Stimulated activated CD8-positive, alpha-beta memory T cell treated with anti-CD3 and anti-CD28 coated beads, Interleukin-4, amount 100 ng/mL, for 1 hour (primary cell): ENCODE data around the gene RIPOR3.
"Not testable (repeated sequence)": the region's sequence is repeated elsewhere in the genome, so short reads cannot be mapped to it uniquely, and the experiment has no call there.

Experiments used
- DNase-seq, 2 donors: peaks; one replicate each; pipeline ENCODE4 v3.0.0-alpha.2; 2020; ENCODE audit warnings: low read depth in 2 of 2, low spot score in 1 of 2

The RIPOR3 gene

DNA sequence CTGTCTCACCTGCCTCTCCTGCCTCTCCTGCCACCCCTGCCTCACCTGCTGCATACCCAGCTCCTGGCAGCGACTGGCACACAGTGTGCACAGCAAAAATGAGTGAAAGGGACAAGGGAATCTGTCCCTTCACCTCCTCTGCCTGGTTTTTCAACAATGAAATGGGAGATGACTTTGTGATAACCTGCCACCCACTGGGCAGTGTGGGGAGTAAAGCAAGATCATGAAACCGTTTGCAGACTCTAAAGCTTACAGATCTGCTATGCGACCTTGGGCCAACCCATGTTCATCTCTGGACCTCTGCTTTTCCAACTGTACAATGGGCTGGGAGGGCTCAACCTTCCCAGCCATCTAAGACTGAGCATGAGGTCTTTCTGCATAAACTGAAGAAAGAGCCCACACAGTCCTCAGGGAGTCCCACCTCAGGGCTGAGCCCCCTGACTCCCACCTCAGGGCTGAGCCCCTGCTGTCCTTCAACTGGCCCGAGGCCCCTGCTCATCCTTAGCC lies 81.1 kb downstream of the RIPOR3 start:
- DNase-seq = no peak

DNA sequence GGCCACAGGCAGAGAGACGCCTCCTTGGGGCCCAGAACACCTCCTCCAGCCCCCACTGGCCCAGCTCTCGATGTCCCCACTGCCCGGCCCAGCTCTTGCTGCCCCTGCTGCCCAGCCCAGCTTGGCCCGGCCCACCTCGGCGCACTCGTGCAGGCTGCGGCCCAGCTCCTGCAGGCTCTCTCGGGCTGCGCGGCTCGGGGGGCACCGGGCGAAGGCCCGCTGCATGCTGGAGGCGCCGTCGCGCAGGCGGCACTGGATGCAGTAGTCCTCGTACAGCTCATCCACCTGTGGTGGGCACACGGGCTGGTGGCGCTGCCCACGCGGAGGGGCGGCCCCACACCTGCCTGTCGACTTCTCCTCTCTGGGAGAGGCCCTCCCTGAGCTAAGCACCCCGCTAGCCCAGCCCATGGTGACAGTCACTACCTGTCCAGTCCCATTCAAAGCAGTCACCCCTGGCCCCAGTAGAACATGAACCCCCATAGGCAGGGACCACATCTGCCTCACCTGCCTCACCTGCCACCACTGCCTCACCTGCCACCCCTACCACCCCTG lies 81.8 kb downstream of the RIPOR3 start:
- DNase-seq = no peak

DNA sequence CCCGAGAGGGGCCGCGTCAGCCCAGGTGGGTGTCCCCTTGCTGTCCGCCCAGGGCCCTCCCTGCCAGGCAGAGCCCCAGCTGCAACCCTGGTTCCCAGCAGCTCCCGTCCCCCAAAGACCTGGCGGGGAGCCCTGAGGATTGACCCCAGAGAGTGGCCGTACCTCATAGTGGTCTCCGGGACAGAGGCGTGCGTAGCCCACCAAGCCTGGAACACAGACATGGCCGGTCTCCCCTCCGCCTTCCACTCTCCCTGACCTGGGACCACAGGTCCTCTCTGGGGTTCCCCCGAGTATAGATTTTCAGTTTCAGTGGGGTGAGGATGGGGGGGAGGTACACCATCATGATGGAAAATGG lies 82.6 kb downstream of the RIPOR3 start:
- no peak for DNase-seq

DNA sequence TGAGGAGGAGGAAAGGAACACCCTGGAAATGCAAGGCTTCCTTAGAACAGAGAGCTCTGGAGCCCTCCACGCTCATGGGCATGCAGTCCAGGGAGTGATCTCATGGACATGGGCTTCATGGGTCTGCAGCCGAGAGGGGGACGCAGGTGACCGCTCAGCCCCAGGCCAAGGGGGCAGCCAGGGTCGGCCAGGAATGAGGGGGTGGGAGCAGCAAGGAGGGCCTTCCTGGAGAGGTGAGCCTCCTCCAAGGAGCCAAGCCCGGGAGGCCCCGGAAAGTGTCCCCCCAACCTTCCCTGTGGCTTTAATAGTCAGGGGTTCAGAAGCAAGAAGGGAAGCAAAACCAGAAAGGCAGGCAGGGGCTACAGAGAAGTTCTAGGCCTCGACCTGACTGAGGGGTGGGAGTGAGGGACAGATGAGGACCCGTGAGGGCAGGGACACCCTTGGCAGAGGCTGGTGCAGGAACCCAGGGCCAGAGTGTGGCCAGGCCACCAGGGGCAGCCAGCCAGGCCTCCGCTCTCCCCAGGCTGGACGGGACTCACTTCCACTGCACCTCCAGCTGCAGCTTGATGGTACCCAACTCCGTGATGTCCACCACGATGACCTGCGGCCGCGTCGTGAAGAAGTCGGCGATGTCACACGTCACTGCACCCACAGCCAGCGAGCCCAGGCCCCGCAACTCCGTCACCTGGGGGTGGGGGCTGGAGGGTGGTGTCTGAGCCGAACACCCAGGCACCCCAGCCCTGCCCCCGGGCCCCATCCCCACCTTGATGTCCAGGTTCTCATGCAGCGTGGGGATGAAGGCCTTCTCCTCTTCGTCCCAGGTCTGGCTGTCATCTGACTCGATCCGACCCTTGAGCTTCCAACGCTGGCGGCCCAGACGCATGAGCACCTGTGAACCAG lies 83.2 kb downstream of the RIPOR3 start:
- DNase-seq = no peak

DNA sequence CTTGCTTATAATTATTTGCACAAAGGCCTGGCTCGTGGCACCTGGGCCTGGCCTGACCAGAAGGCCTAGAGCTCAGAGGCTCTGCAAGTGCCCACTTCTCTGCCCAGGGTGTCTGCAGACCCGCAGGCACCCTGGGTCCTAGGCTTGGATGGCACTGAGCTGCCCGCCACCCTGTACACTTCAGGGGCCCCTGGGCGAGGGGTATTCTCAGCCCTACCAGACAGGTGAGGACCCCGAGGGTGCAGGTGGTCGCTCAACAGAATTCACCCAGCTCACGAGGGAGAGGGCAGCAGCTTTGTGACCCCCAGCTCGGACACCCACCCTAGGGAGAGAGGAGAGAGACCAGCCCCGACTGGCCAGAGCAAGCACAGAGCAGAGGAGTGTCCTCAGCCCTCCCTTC lies 83.9 kb downstream of the RIPOR3 start:
- no peak for DNase-seq

DNA sequence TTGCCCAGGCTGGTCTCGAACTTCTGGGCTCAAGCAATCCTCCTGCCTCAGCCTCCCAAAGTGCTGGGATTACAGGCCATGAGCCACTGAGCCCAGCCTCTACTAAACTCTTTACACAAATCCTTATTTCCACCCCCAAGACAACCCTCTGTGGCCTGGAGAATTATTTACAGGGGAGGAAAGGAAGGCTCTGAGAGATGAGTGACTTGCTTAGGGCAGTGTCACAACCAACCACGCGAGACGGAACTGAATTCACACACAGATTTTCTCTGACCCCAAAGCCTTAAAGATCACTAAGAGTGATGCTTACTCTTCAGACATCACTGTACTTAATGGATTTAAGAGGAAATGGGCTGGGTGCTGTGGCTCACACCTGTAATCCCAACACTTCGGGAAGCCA lies 86.2 kb downstream of the RIPOR3 start:
- no peak for DNase-seq

DNA sequence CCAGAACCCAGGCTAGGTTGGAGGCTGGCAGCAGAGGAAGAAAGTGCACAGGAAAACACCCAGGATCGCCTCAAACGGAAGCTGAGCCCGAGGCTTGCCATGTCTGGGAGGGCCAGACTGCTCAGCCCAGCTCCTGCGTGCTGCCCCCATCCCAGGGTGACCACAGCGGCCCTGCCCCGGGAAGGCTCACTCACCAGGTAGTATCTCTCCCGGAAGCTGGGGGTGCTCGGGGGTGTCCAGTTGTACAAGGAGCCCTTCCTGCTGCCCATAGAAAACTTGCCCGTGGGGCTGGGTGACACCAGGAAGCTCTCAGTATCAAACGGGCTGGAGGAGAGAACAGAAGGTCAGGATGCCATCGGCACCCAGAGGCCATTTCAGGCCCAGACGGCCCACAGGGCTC lies 86.9 kb downstream of the RIPOR3 start:
- no peak for DNase-seq

DNA sequence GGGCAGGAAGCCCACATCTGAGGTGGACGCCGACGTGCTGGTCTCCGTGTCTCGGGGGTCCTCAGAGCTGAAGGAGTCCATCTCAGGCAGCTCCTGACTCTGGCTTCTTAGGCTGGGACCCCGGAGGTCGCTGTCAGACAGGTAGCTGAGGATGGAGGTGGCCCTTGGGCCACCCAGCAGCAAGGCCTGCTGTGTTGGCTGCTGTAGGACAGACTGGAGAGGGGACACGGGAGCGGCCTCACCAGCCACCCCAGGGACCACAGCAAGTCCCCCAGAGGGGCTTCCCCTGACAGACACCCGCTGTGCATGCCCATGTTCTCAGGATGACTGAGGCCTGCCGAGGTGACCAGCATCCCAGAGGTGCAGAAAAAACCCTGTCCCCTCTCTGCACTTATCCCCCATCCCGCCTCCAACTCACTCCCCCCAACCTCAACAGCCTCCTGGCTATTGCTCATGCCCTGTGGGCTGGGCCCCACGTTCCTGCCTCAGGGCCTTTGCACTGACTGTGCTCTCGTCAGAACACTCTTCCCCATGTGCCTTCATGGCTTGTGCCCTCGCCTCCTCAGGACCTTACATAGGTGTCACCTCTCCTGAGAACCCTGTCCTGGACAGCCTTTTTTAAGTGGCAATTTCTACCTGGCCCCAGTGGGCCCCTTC lies 88.8 kb downstream of the RIPOR3 start:
- no peak for DNase-seq

DNA sequence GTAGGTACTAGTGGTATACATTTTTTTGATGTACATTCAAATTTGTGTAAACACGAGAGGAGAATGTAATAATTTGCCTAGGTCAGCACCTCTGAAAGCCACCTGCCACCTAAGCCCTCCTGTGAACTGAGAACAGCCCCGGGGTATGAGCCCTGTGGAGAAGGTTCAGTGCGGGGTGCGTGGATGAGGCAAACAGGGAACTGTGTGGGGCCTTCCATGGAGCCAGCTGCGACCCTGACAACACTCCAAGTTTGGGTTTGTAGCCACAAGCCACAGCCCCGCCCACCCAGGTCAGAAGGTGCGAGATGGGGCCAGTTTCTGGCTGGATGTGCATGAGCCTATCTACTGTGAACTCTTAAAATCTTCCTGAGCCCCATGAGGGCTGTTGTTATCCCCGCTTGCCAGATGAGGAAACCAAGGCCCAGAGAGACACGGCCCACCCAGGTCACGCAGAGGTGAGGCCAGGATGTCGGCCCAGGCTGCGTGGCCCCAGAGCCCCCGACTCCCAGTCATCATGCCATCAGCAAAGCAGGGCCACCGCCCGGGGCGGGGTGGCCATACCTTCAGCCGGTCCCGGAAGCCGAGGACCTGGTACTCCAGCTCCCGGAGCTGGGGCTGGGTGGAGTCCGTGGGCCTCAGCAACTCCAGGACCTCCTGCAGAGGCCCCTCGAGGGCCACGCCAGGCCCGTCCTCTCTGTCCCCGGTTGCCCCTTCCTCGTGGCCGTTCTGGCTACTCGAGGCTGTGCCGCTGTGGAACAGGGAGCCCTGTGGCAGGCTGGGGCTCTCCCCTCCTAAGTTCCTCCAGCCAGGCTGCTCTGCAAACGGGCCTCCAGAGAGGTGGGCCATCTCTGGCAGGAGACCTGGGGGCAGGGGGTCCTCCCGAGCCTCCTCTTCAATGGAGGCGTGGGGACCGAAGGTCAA lies 89.6 kb downstream of the RIPOR3 start:
- DNase-seq = no peak

DNA sequence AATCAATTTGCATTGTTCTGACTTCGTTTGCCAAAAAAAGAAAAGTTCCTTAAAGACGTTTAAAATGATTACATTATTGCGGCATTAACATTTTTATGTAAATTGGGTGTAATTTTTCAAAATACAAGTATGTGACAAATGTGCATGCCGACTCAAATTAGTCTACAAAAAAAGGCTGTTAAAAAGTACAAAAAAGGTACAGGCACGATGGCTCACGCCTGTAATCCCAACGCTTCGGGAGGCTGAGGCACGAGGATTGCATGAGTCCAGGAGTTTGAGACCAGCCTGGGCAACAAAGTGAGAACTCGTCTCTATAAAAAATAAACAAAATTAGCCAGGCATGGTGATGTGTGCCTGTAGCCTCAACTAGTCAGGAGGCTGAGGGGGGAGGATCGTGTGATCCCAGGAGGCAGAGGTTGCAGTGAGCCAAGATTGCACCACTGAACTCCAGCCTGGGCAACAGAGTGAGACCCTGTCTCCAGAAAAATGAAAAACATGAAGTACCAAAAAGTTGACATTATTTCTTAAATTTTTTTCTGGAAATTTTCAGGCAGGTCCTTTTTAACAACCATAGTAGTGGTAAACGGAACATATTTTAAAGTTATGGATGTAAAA lies 91.0 kb downstream of the RIPOR3 start:
- no peak for DNase-seq

DNA sequence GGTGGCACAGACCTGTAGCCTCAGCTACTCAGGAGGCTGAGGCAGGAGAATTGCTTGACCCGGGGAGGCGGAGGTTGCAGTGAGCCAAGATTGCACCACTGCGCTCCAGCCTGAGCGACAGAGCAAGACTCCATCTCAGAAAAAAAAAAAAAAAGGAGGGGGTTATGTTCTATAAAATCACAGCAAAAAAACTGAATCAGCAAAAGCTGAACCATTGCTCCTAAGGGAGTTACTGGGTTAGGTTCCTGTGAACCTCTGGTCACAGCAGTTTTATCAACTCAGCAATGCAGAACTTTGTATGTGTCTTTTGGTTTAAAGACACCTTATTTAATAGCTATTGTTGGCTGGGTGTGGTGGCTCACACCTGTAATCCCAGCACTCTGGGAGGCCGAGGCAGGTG lies 92.6 kb downstream of the RIPOR3 start:
- not testable (repeated sequence) for DNase-seq

DNA sequence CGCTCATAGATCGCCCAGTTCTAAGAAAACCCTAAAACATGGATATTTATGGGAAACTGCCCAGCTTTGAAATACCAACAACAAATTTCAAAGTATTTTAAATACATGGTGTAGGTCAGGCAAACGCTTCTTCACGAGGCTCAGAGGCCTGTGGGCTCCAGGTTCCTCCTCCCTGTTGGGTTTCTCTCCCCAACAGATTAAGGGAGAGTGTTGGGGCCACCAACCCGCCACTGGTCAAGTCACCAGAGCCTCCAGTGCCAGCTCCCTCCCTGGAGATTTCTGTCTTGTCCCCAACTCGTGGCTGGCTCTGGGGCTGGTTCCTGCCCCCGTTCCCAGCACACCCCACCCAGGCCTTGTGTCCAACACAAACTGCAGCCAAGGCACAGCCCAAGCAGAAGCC lies 93.3 kb downstream of the RIPOR3 start:
- DNase-seq = no peak

DNA sequence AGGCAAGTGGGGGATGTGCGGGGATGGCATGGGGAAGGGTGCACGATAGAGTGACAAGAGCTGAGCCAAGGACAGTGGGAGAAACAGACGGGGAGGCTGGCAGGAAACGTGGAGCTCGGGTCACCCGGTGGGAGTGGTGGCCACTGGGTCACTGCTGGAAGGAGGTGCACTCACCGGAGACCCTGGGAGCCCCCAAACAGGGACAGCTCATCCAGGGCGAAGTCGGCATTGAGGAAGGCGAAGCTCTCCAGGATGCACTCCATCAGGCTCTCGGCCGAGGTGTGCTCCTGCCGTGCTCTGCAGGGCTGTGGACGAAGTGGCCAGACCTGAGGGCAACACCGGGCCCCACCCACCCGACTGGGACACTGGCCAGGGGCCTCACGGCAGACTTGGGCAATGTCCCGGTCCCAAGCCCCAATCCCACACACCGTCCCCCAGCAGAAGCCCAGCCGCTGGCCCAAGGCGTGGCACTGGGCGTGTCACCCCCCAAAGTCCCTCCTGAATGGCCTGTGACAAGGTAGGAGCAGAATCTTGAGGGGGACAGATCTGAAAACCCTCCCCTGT lies 93.9 kb downstream of the RIPOR3 start:
- DNase-seq = no peak

DNA sequence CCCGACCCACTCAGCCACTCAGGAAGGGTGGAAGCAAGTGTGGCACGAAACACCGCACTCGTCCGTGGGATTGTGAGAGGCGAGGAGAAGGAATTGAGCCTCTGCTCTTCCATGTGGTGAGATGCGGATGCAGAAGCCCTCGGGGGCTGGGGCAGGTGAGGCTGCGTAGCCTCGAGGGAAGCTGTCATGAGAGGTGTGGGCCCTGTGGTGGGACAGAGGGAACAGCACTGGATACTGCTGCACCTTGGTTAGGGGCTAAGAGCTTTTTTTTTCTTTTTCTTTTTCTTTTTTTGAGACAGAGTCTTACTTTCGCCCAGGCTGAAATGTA lies 94.7 kb downstream of the RIPOR3 start:
- no peak for DNase-seq

DNA sequence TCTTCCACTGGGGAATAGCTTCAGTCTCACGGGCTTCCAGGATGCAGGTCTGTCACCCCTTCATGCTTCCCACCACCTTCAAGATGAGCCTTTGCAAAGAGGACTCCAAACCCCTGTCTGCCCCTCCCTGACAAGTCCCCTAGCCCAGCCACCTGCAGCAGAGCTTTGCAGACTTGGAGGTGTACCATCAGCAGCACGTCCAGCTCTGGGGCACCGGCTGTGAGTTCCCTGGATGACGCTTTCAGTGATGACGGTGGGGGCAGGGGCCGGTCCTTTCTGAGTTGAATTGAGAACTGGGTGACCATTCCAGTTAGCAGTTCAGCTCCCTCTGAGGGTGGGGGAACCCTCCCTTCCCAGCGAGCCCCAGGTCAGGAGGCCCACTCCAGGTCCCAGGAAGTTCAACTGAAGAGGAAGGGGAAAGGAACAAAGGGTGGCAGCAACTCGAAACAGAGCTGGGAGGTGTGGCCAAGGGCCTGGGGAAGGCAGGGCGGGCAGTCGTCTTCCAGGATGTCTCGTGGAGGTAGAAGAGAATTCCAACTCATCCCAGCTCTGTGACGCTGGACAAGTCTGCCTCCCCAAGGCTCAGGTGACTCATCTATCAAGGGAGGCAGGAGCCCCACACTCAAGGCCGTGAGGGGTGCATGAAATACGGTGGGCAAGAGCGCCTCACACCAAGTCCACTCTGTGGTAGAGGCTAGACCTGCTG lies 95.2 kb downstream of the RIPOR3 start:
- no peak for DNase-seq

DNA sequence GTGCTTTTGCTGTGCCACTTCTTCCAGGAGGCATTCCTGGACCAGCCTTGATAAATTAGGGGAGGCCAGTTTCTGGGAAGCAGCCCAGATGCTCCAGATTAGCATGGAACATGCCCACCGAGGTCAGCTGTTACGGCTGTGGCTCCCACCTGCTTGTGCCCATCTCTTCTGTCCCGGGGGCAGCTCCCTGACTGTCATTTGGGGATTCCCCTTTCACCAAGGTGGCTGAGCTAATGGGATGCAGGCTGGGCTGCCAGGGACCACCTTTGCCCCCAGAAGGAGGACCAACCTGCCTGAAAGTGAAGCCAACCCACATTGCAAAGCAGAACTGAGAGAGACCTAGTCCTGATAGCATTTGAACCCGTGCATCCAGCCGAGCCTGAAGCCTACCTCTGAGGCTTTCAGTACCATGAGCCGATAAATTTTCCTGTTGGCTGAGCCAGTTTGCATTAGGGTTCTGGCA lies 95.9 kb downstream of the RIPOR3 start:
- no peak for DNase-seq

DNA sequence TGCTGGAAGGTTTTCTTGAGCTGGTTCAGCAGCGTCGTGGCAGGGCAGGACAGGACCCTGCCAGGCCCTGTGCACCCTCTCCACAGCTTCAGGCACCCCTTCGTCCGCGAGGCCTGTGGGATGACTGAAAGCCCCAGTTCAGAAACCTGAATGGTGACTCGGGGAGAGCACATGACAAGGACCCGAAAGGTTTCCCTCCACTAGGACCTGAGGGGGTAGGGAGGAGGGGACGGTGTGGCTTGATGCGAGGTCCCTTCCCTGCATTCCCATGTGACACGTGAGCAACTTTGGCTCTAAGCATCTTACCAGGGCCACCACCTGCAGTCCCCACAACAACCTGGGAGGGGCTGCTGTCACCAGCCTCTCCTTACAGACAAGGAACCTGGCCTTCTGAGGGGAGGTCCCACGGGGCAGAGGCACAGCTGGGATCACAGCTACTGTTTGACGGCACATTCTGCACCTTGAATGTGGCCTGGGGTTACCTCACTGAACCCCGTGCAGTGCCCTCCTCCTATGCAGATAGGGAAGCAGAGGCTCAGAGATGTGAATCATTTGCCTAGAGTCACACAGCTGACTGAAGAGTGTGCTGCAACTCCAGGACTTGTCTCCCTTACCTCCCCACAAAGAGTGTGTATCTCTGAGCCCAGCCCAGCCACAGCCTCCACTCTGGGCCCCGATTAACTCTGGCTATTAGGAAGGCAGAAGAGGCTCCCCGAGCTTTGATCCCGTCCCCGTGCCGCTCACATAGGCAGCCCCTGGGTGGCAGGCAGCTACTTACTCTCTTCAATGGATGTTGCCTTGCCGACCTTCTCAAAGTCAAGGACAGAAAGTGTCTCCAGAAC lies 96.5 kb downstream of the RIPOR3 start:
- no peak for DNase-seq

DNA sequence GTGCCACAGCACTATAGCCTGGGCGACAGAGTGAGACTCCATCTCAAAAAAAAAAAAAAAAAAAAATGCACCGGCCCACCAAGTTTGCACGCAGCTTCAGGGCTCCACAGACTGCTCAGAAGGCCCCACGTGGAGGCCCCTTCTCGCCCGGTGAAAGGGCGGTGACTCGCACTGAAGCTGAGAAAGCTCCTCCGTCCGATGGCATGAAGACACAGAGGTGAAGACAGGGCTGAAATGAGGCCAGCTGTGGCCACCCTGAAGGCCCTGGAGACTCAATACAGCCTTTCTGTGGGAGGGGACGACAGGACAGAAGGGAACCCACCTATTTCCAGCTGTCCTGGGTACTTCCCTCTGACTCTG lies 97.1 kb downstream of the RIPOR3 start:
- DNase-seq = no peak

DNA sequence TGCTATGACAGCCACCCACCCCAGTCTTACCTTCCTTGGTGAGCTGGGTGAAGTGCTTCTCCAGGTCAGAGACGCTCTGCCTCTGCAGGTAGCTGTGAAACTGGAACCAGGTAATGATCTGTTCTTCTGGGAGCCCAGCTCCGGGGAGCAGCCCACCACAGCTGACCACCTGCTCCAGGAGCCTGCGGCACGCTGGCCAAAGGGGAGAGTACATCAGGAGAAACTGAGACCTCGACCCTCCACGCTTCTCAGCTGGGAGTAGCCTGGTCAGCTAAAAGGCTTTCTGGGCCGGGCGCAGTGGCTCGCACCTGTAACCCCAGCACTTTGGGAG lies 98.4 kb downstream of the RIPOR3 start:
- DNase-seq = no peak
